Neural cell (in vitro differentiated cells): ENCODE data around the gene TRPM7.

Source experiments
- CTCF ChIP-seq: fragments of 450-650 bp; IDR thresholded peaks from 2 replicates; pipeline ENCODE4 v1.5.1; 2014; ENCODE audit warnings: antibody characterized with exemption, mild to moderate bottlenecking, moderate library complexity; ENCODE audit not compliant: poor library complexity, severe bottlenecking
- EP300 ChIP-seq: fragments of 450-650 bp; conservative IDR thresholded peaks from 2 replicates; pipeline ENCODE4 v1.6.1; 2014; ENCODE audit warnings: antibody characterized with exemption, mild to moderate bottlenecking, moderate library complexity; ENCODE audit not compliant: poor library complexity, severe bottlenecking
- EZH2 ChIP-seq: fragments of 200-600, 300-800 bp; shearing (Covaris generic), sonication (generic); IDR thresholded peaks from 2 replicates; pipeline ENCODE4 v1.6.1; 2014; ENCODE audit warnings: antibody characterized with exemption, low read length, borderline replicate concordance, mild to moderate bottlenecking; ENCODE audit not compliant: insufficient read depth, poor library complexity, severe bottlenecking
- POLR2AphosphoS5 ChIP-seq: IDR thresholded peaks from 2 replicates; pipeline ENCODE4 v1.6.1; 2012
- RAD21 ChIP-seq: fragments of 450-650 bp; conservative IDR thresholded peaks from 2 replicates; pipeline ENCODE4 v1.6.1; 2014; ENCODE audit warnings: antibody characterized with exemption, mild to moderate bottlenecking, moderate library complexity
- SMC3 ChIP-seq: fragments of 450-650 bp; conservative IDR thresholded peaks from 2 replicates; pipeline ENCODE4 v1.6.1; 2014; ENCODE audit warnings: antibody characterized with exemption, mild to moderate bottlenecking, moderate library complexity; ENCODE audit not compliant: poor library complexity
- TAF1 ChIP-seq: IDR thresholded peaks from 2 replicates; pipeline ENCODE4 v1.6.1; 2012; ENCODE audit warnings: low read depth

- TF ChIP-seq EP300 (no peak), CTCF (no peak), POLR2AphosphoS5 (no peak), EZH2 (no peak), TAF1 (no peak), RAD21 (no peak), SMC3 (no peak)
These were observed 79.5 kb downstream of the TRPM7 start for GRCh38 chr15:50607129-50607528.
